ENCODE measurements around the gene SIRPG.

The SIRPG gene

DNA sequence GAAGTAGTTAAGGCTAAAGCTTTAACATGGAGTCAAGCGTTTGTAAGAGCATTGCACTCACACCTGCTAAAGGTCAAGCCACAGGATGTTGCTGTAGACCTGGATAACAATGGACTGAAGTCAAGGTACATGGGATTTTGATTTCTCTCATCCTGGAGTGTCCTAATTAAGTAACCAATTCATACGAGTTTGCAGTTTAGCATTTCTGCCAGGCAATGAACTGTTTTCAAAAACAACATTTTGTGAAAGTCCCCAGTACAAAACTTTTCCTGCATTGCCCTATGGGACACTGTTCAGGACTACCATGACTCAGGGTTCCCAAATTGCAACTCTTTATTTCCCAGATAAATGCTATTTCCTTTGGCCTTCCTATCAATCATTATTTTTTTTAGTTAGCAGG, 20.4 kb downstream of the SIRPG start:
- H3K4me3 ChIP-seq = no peak overlapping the region
- no peaks in the 10 kb centered on the region for H3K27me3 ChIP-seq (ENCODE audit: low read depth)

DNA sequence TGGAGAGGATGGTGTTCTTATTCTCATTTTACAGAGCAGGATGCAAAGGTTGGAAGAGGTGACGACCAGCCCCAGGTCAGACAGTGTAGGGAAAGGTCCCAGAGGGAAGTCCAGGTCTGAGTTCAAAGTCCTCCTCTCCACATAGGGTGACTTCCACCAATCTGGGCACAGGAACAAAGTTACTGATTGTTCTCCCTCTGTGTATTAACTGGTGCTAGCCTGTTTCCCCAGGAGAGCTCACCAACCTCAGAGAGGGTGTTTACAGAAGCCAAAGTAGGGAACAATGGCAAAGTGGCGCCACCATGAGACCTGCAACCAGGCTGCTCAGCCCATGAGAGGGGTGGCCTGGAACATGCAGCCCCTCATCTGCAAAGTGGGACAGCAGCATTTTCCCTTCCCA, 21.0 kb downstream of the SIRPG start:
- H3K27me3 ChIP-seq (ENCODE audit: low read depth) = no peaks in the 10 kb centered on the region

More for the DNA sequence above, 20.4 kb downstream of the SIRPG start:
- in situ Hi-C loops (cut with MboI; ENCODE audit: low sequenced_read_pairs) = no loop called here
- Histone ChIP-seq H3K9me3 (no peaks in the 10 kb centered on the region), H3K36me3 (replicated peaks) (no peaks in the 10 kb centered on the region), H3K4me1 (no peaks in the 10 kb centered on the region)
- DNase-seq (ENCODE audit: low spot score in 2 of 2) = no peak

DNA sequence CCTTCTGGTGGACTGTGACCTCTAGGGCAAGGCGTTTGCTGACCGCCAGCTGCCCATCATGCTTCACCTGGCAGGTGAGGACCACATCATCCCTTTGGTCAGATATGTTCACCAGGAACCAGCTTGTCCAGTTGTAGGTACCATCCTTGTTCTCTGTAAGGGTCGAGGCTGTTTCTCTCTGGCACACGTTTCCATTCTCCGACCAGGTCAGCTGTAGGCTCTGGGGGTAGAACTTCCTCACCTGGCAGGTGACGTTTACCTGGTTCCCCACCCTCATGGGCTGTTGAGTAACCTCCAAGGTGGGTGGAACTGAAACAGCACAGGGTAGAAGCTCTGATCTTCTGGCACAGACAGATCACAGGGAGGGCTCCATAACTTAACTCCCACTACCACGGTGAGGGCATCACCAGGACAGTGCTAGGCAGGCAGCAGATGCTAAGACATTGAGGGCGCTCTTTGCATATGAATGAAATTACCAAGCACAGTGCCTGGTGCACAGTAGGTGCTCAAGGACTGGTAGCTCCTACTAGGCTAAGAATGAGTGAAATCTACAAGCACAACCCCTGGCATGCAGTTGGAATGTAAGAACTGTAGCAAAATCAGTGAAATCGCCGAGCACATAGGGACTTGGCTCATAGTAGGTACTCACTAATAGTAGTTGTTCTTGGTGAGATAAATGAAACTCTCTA, 22.1 kb downstream of the SIRPG start:
- Histone ChIP-seq H3K27me3 (ENCODE audit: low read depth) (no peaks in the 10 kb centered on the region), H3K4me3 (no peak overlapping the region), H3K4me1 (no peaks in the 10 kb centered on the region), H3K9me3 (no peaks in the 10 kb centered on the region), H3K36me3 (replicated peaks) (no peaks in the 10 kb centered on the region)
- in situ Hi-C loops (cut with MboI; ENCODE audit: low sequenced_read_pairs) = no loop called here
- no peak for DNase-seq (ENCODE audit: low spot score in 2 of 2)

More for the DNA sequence above, 21.0 kb downstream of the SIRPG start:
- no peak overlapping the region for H3K4me3 ChIP-seq
- in situ Hi-C loops (cut with MboI; ENCODE audit: low sequenced_read_pairs) = no loop called here
- H3K36me3 ChIP-seq (replicated peaks) = no peaks in the 10 kb centered on the region
- H3K4me1 ChIP-seq = no peaks in the 10 kb centered on the region
- H3K9me3 ChIP-seq = no peaks in the 10 kb centered on the region
- DNase-seq (ENCODE audit: low spot score in 2 of 2) = no peak

DNA sequence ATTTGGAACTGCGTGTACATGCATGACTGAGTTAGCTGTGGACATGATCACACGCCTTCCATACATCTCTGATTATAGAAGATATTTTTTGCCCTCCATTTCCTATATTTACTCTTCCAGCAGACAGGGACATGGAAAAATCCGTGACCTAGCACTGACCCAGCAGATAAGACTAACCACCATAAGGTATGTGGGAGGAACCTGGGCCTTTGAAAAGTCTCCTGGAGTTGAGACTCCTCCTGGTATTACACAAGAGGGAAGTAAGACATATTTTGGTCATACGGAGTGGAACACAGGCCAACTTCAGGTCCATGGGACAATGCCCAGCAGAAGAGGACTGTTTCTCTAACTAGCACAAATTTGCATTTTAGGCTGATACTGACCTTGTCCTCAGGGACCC, 24.0 kb downstream of the SIRPG start:
- no peaks in the 10 kb centered on the region for H3K36me3 ChIP-seq (replicated peaks)
- in situ Hi-C loops (cut with MboI; ENCODE audit: low sequenced_read_pairs) = no loop called here
- H3K27me3 ChIP-seq (ENCODE audit: low read depth) = no peaks in the 10 kb centered on the region
- H3K4me1 ChIP-seq = no peaks in the 10 kb centered on the region
- H3K9me3 ChIP-seq = no peaks in the 10 kb centered on the region
- no peak for DNase-seq (ENCODE audit: low spot score in 2 of 2)
- H3K4me3 ChIP-seq = no peak overlapping the region

DNA sequence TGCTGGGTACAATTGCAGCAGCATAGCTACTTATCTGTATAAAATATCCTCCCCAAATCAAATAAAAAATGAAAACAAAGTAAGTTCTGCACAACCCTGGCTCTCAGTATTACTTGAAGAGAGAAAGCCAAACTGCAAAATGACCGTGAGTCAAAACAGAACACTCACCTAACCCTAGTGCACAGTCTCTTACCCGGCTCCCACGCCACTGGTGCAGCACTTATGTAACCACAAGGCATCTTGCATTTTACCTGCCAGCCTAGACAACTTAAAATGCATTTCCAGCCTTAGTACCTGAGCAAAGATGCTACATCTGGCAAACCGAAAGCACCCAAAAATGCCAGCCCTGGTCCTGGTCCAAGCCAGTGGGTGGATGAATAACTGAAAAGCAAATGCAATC, 25.4 kb downstream of the SIRPG start:
- no peak for DNase-seq (ENCODE audit: low spot score in 2 of 2)
- Histone ChIP-seq H3K4me1 (no peaks in the 10 kb centered on the region), H3K9me3 (no peaks in the 10 kb centered on the region), H3K4me3 (no peak overlapping the region), H3K36me3 (replicated peaks) (no peaks in the 10 kb centered on the region), H3K27me3 (ENCODE audit: low read depth) (no peaks in the 10 kb centered on the region; the same call in 1 of the 2 replicates)
- in situ Hi-C loops (cut with MboI; ENCODE audit: low sequenced_read_pairs) = no loop called here

DNA sequence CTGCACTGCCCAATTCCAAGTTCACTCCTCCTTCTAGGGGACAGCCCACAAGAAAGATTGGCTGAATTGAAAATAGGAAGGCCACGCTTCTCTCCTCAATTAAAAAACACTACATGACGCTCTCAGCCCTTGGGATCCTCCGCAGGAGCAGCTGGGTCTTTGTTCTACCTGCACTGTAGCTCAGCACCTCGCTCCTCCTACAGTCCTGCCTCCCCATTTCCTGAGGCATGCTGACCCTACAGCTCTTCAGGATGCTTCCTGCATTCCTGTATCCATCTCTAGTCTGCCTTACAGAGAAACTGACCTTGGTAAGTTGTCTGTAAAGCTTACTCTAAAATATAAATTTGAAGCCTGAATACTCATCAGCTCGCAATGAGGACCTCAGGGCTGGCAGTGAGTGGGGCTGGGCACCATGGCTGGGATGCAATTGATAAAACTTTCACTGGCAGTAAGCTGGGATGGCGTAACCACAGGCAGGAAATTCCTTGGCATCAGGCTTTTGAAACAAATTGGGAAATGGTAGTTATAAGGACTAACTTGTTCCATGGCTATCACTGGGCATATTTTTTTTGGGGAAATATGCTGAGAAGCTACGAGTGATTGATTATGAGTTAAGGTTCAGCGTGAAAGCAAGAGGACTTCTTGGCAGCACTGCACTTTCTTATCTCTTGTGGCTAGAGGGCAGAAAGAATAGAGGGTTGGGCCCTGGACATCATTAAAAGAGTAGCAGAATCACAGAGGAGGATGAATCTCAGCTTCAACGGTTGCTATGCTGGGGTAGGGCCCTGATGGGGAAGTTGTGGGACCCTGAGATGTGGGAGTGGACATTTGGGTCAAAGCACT, 26.0 kb downstream of the SIRPG start:
- no peak for DNase-seq (ENCODE audit: low spot score in 2 of 2)
- in situ Hi-C loops (cut with MboI; ENCODE audit: low sequenced_read_pairs) = no loop called here
- H3K9me3 ChIP-seq = no peaks in the 10 kb centered on the region
- H3K36me3 ChIP-seq (replicated peaks) = no peaks in the 10 kb centered on the region
- no peaks in the 10 kb centered on the region for H3K4me1 ChIP-seq
- H3K4me3 ChIP-seq = no peak overlapping the region
- no peaks in the 10 kb centered on the region; the same call in 1 of the 2 replicates for H3K27me3 ChIP-seq (ENCODE audit: low read depth)

DNA sequence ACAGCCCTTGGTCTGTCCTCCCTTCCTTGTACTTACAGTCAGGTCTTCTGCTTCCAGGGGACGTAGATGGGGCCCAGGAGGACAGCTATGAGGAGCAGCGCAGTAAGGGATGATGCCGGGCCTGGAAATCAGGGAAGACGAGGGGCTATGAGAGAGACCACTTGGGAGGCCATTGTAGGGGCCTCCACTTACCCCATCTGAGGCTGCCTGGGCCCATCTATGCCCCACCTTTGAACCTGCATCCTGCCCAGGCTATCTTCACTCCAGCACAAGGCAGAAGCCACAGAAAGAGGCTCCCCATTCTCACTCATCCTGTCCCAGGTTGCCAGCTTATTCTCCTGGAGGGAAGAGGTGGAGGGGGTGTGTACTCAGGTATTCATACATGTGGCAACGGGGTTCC, 27.4 kb downstream of the SIRPG start:
- H3K27me3 ChIP-seq (ENCODE audit: low read depth) = no peaks in the 10 kb centered on the region; the same call in 1 of the 2 replicates
- no peaks in the 10 kb centered on the region for H3K4me1 ChIP-seq
- no peaks in the 10 kb centered on the region for H3K9me3 ChIP-seq
- no peaks in the 10 kb centered on the region for H3K36me3 ChIP-seq (replicated peaks)
- H3K4me3 ChIP-seq = no peak overlapping the region
- no peak for DNase-seq (ENCODE audit: low spot score in 2 of 2)
- in situ Hi-C loops (cut with MboI; ENCODE audit: low sequenced_read_pairs) = no loop called here

DNA sequence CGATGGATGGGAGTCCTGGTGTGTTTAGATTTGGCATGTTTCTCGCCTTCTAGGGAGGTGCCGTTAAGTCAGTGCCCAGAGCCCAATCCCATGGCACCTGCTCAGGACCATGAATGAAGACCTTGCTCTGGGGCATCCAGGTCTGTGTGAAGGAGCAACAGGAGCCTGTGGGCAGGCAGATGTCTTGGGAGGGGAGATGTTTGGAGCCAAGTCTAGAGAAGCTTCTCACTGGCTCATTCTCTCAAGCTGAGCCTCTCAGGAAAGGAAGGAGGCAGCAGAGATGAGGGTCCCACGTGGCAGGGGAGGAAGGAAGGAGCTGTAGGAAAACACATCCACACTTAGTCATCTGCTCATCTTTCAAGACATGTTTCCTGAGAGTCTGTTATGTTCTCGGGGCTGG, 28.3 kb downstream of the SIRPG start:
- in situ Hi-C loops (cut with MboI; ENCODE audit: low sequenced_read_pairs) = no loop called here
- Histone ChIP-seq H3K36me3 (replicated peaks) (no peaks in the 10 kb centered on the region), H3K27me3 (ENCODE audit: low read depth) (no peaks in the 10 kb centered on the region; the same call in 1 of the 2 replicates), H3K4me1 (no peaks in the 10 kb centered on the region), H3K9me3 (no peaks in the 10 kb centered on the region), H3K4me3 (no peak overlapping the region)
- DNase-seq (ENCODE audit: low spot score in 2 of 2) = no peak

DNA sequence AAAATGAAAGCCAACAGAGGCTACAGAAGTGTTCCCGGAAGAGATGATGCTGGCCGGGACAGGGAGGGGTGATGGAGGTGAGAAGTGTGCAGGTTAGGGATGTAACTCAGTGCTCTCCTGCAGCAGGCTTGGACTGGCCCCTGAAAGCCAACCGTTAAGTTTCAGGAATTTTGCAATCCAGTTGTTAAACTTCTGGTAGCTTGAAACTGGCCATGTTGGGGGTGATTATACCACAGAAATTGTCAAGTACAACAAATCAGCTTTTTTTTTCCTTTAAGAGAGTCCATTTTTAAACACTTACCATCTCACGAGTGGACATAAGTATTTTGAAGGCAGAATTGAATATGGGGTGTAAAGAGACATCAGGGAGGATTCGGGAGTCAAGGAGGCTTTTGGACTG, 29.0 kb downstream of the SIRPG start:
- Histone ChIP-seq H3K36me3 (replicated peaks) (no peaks in the 10 kb centered on the region), H3K4me1 (no peaks in the 10 kb centered on the region), H3K9me3 (no peaks in the 10 kb centered on the region), H3K4me3 (no peak overlapping the region), H3K27me3 (ENCODE audit: low read depth) (no peaks in the 10 kb centered on the region; the same call in 1 of the 2 replicates)
- in situ Hi-C loops (cut with MboI; ENCODE audit: low sequenced_read_pairs) = no loop called here
- DNase-seq (ENCODE audit: low spot score in 2 of 2) = no peak

DNA sequence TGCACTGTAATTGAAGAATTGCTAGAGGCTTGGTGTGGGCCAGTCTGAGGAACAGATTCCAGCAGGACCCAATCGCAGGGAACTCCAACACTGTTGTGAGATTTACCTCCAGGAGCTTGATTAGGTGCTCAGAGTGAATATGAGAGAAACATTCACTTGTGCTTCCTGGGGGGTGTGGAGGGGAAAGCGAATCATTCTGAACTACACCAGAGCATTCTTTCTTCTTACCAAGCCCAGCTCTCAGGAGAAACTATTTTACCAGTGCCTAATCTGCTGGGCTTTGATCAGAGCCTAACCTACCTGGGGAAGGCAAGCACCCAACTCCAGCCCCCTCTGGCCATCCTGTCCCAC, 30.4 kb downstream of the SIRPG start:
- H3K27me3 ChIP-seq (ENCODE audit: low read depth) = no peaks in the 10 kb centered on the region; the same call in 1 of the 2 replicates
- in situ Hi-C loops (cut with MboI; ENCODE audit: low sequenced_read_pairs) = no loop called here
- H3K36me3 ChIP-seq (replicated peaks) = no peaks in the 10 kb centered on the region
- no peak for DNase-seq (ENCODE audit: low spot score in 2 of 2)
- no peaks in the 10 kb centered on the region for H3K9me3 ChIP-seq
- H3K4me1 ChIP-seq = no peaks in the 10 kb centered on the region
- H3K4me3 ChIP-seq = no peak overlapping the region

DNA sequence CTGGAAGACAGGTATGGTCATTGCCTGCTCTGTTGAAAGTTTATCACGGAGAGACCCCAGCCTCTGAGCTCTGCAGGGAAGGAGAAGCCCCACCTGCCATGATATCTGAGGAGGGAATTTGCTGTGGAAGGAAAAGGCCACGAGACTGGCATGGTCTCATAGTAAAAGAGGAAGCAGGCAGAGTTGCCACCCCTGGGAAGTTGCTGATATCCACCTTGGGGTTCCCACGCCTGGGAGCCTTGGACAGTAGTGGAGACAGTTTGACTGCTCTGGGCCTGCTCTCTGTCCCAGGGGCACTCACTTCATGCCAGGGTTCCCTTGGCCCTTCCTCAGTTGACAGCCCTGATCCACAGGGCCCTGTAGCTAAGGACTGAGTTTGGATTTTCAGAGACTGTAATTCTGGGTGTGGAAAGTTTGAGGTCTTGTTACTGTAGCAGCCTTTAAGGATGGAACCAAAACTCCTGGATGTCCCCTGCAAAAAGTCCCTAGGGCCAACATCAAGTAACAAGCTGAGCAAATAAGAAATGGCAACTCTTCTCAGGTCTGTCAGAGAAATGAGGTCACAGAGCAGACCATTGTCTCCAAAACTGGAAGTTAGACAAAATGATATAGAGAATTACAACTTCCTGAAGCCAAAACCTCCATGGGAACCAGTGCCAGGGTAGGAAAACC, 30.9 kb downstream of the SIRPG start:
- DNase-seq (ENCODE audit: low spot score in 2 of 2) = no peak
- Histone ChIP-seq H3K4me3 (no peak overlapping the region), H3K4me1 (no peaks in the 10 kb centered on the region), H3K36me3 (replicated peaks) (no peaks in the 10 kb centered on the region), H3K9me3 (no peaks in the 10 kb centered on the region), H3K27me3 (ENCODE audit: low read depth) (no peaks in the 10 kb centered on the region; the same call in 1 of the 2 replicates)
- in situ Hi-C loops (cut with MboI; ENCODE audit: low sequenced_read_pairs) = no loop called here

DNA sequence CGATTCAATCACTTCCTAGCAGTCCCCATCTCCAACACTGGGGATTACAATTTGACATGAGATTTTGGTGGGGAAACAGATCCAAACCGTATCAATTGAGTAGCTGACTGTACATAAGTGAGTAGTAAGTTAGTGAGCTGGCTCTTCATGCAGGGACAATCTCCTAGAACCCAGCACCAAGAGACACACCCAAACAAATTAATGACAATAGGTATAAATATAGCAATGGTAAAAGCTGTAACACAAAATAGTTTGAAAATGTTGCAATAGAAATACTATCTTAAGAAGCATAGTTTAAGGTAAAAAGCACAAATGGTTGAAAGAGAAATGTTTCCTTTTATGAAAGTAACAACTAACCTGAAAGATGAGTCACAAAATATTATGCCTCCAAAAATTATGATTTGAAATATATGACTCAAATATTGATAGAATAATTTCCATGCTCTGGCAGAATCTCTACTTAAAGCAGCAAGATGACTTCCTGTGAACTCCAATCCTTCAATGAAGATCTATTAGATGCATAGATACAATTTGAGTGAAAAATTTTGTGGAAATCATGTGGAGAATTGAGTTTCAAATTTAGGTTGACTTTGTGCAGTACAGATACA, 32.4 kb downstream of the SIRPG start:
- no peak overlapping the region for H3K4me3 ChIP-seq
- H3K27me3 ChIP-seq (ENCODE audit: low read depth) = no peaks in the 10 kb centered on the region; the same call in 1 of the 2 replicates
- no peak for DNase-seq (ENCODE audit: low spot score in 2 of 2)
- no peaks in the 10 kb centered on the region for H3K4me1 ChIP-seq
- H3K9me3 ChIP-seq = no peaks in the 10 kb centered on the region
- no peaks in the 10 kb centered on the region for H3K36me3 ChIP-seq (replicated peaks)
- in situ Hi-C loops (cut with MboI; ENCODE audit: low sequenced_read_pairs) = no loop called here

DNA sequence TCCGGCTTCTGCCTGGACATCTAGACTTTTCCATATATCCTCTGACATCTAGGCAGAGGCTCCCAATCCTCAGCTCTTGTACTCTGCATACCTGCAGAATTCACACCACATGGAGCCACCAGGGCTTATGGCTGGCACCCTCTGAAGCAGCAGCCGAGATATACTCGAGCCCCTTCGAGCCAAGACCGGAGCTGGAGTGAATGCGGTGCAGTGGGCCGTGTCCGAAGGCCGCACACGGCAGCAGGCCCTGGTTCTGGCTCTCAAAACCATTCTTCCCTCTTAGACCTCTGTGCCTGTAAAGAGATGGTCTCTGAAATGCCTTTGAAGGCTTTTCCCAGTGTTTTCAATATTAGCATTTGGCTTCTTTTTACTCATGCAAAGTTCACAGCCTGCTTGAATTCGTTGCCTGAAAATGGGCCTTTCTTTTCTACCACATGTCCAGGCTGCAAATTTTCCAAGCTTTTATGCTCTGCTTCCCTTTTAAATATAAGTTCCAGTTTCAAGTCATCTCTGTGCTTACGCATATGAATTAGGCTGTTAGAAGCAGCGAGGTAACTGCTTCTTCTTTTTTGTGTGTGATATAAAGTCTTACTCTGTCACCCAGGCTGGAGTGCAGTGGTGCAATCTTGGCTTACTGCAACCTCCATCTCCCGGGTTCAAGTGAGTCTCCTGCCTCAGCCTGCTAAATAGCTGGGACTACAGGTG, 33.9 kb downstream of the SIRPG start:
- H3K36me3 ChIP-seq (replicated peaks) = no peaks in the 10 kb centered on the region
- H3K27me3 ChIP-seq (ENCODE audit: low read depth) = no peaks in the 10 kb centered on the region; the same call in 1 of the 2 replicates
- no peak for DNase-seq (ENCODE audit: low spot score in 2 of 2)
- in situ Hi-C loops (cut with MboI; ENCODE audit: low sequenced_read_pairs) = no loop called here
- H3K4me1 ChIP-seq = no peaks in the 10 kb centered on the region
- H3K9me3 ChIP-seq = no peaks in the 10 kb centered on the region
- no peak overlapping the region for H3K4me3 ChIP-seq

Data from HAP-1 (cell line).